ENCODE measurements around the gene SPRYD3. TPM values are rescaled to one million over a fixed set of nuclear protein-coding genes. Genes with fewer than 3 reads are reported as not detected.

Gene SPRYD3
- total and polyA plus RNA-seq, 7 experiments from 2014 or later = 33.0 to 57.6 (median 46.8) TPM

DNA sequence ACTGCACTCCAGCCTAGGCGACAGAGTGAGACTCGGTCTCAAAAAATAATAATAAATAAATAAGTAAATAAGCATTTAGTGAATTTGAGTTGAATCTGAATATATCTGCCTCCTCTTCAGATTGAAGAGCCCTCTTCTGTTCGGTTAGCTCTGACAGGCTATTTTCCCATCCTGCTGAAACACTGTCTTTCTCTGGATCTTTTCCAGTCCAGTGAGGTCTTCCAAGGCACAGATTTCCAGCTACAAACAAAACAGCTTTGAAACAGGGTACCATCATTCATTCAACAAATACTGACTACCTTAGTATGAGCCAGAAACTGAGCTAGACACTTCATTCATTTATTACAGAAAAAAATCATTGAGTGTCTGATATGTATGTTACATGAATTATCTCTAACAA, 7.2 kb upstream of the SPRYD3 start:
- Mint-ChIP-seq H3K27ac (no peak overlapping the region), H3K36me3 (no peaks in the 10 kb centered on the region), H3K27me3 (peaks cover 0 to 36% (median 0%) of the 10 kb centered on the region in 5 donors), H3K4me3 (no peak overlapping the region), H3K4me1 (peaks cover 0 to 5% (median 0%) of the 10 kb centered on the region in 7 donors), H3K9me3 (no peaks in the 10 kb centered on the region)
- DNase-seq (no peak), ATAC-seq (no peak)
- intact Hi-C loops (cut with micrococcal nuclease) = no loop called here
- H3K4me1 ChIP-seq (ENCODE audit: control insufficient read depth in 2 of 2, insufficient read depth in 2 of 2, low read length in 2 of 2) = no peaks in the 10 kb centered on the region
- ChIA-PET POLR2A (interaction anchor here (0.6 to 1.5 kb wide), 2 partner anchors 11 to 195 kb away, joined by 3 read pairs; no protein-coding TSS in a partner anchor), CTCF (interaction anchor here (0.8 to 2.0 kb wide), 2 partner anchors 11 to 19 kb away, joined by 3 to 5 read pairs; partner anchors contain the start of gene IGFBP6)
- H3K27ac ChIP-seq (ENCODE audit: low read depth, low read length) = no peak overlapping the region
- no peaks in the 10 kb centered on the region for H3K9me3 ChIP-seq (ENCODE audit: control insufficient read depth in 2 of 3, low read length in 3 of 3)
- H3K4me3 ChIP-seq (ENCODE audit: low read length) = no peak overlapping the region
- H3K27me3 ChIP-seq (ENCODE audit: control insufficient read depth in 2 of 2, insufficient read depth in 2 of 2, low read length in 2 of 2) = no peaks in the 10 kb centered on the region
- H3K36me3 ChIP-seq (ENCODE audit: control insufficient read depth in 2 of 3, insufficient read depth in 3 of 3, low read length in 3 of 3) = no peaks in the 10 kb centered on the region

DNA sequence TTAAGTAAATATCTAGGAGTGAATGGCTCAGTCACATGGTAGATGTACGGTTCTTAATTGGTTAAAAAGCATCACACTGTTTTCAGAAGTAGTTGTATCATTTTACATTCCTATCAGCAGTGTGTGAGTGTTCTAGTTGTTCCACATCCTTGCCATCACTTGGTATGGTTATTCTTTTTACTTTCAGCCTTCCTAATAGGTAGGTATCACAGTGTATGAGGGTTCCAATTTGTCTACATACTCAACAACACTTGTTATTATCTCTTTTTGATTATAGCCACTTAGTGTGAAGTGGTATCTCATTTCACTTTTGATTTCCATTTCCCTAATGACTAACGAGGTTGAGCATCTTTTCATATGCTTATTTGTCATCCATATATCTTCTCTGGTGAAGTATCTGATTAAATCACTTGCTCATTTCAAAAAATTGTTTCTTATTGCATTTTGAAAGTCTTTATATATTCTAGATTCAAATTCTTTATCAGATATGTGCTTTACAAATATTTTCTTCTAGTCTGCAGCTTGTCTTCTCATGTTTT, 3.5 kb upstream of the SPRYD3 start:
- Mint-ChIP-seq H3K36me3 (no peaks in the 10 kb centered on the region), H3K4me1 (peaks cover 11 to 29% (median 22%) of the 10 kb centered on the region in 7 donors), H3K27me3 (peaks cover 0 to 16% (median 0%) of the 10 kb centered on the region in 5 donors), H3K9me3 (no peaks in the 10 kb centered on the region), H3K27ac (no peak overlapping the region), H3K4me3 (no peak overlapping the region)
- Histone ChIP-seq H3K27me3 (ENCODE audit: control insufficient read depth in 2 of 2, insufficient read depth in 2 of 2, low read length in 2 of 2) (no peaks in the 10 kb centered on the region), H3K4me1 (ENCODE audit: control insufficient read depth in 2 of 2, insufficient read depth in 2 of 2, low read length in 2 of 2) (peaks cover 6 to 8% of the 10 kb centered on the region in 2 donors), H3K4me3 (ENCODE audit: low read length) (no peak overlapping the region), H3K27ac (ENCODE audit: low read depth, low read length) (no peak overlapping the region), H3K9me3 (ENCODE audit: control insufficient read depth in 2 of 3, low read length in 3 of 3) (no peaks in the 10 kb centered on the region), H3K36me3 (ENCODE audit: control insufficient read depth in 2 of 3, insufficient read depth in 3 of 3, low read length in 3 of 3) (peaks cover 0 to 3% (median 0%) of the 10 kb centered on the region in 3 experiments)
- CTCF ChIA-PET = interaction anchor here (2.0 kb wide), 1 partner anchor 15 kb away, joined by 5 read pairs; no protein-coding TSS in a partner anchor
- DNase-seq (no peak), ATAC-seq (no peak)
- intact Hi-C loops (cut with micrococcal nuclease) = no loop called here
- POLR2A ChIA-PET = interaction anchor here (0.9 kb wide), 1 partner anchor 15 kb away, joined by 3 read pairs; no protein-coding TSS in a partner anchor

DNA sequence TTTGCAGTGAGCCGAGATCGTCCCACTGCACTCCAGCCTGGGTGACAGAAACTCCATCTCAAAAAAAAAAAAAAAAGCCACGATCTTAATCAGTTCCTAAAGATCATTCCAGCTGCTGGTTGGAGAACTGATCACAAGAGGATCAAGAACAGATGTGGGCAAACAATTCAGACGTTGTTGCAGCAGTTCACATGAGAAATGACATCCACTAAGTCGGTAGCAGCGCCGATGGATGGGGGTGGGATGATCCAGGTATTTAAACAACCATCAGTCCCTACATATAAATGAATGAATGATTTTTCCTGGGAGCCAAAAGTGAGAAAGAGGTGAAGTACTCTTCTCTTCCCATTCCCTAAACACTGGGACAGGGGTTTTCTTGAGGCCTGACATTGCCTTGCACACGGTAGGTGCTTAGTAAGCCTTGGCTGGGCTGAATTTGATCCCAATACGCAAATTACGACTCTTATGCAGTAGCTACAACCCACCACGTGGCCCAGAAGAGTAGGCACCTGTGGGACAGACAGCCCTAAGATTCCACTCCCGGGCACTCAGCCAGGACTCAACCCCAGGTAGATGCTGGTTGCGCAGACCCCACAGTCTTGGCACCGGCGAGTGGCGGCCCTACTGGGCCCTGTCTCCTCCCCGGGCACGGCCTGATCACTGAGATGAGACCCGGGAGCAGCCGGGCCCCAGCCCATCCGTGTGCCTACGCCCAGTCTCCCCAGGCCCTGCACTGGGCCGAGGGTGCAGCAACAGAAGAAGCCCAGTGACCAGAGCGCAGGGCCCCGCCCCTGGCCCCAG, 565 bp downstream of the SPRYD3 start:
- H3K9me3 Mint-ChIP-seq = no peaks in the 10 kb centered on the region
- peak in 5 of 9 donors; percentile 59 to 68 (median 63) for DNase-seq
- ChIA-PET CTCF (interaction anchor here (0.6 to 4.9 kb wide), 8 partner anchors 12 to 1122 kb away, joined by 3 to 38 read pairs (median 4); partner anchors contain the start of gene IGFBP6), POLR2A (interaction anchor here (0.6 to 4.2 kb wide), 22 partner anchors 8 to 422 kb away, joined by 3 to 35 read pairs (median 6); partner anchors contain the start of genes AAAS, CSAD, EIF4B and IGFBP6)
- H3K27ac ChIP-seq (ENCODE audit: low read depth, low read length) = peak overlapping the region; percentile 93
- peak overlapping the region; percentile 95 for H3K4me3 ChIP-seq (ENCODE audit: low read length)
- peak overlapping the region; percentile 95 to 98 (median 96) for H3K27ac Mint-ChIP-seq
- peak; percentile 33 for ATAC-seq
- H3K9me3 ChIP-seq (ENCODE audit: control insufficient read depth in 2 of 3, low read length in 3 of 3) = no peaks in the 10 kb centered on the region
- peaks cover 0 to 23% (median 12%) of the 10 kb centered on the region in 5 donors for H3K36me3 Mint-ChIP-seq
- peaks cover 10 to 14% of the 10 kb centered on the region in 2 donors for H3K4me1 ChIP-seq (ENCODE audit: control insufficient read depth in 2 of 2, insufficient read depth in 2 of 2, low read length in 2 of 2)
- H3K27me3 Mint-ChIP-seq = peaks cover 0 to 3% (median 0%) of the 10 kb centered on the region in 5 donors
- intact Hi-C loops (cut with micrococcal nuclease) = loop anchor here (1.0 to 2.0 kb wide), 8 partner anchors 12 to 374 kb away; partner anchors contain the start of genes CSAD (in 2 of the 2), EIF4B (in 2 of the 2), ZNF740 (in 2 of the 2) and ESPL1 (in 1 of the 2)
- H3K36me3 ChIP-seq (ENCODE audit: control insufficient read depth in 2 of 3, insufficient read depth in 3 of 3, low read length in 3 of 3) = peaks cover 0 to 42% (median 7%) of the 10 kb centered on the region in 3 experiments
- H3K4me1 Mint-ChIP-seq = peaks cover 26 to 61% (median 47%) of the 10 kb centered on the region in 7 donors
- H3K4me3 Mint-ChIP-seq = peak overlapping the region; percentile 90 to 98 (median 92)
- no peaks in the 10 kb centered on the region for H3K27me3 ChIP-seq (ENCODE audit: control insufficient read depth in 2 of 2, insufficient read depth in 2 of 2, low read length in 2 of 2)

DNA sequence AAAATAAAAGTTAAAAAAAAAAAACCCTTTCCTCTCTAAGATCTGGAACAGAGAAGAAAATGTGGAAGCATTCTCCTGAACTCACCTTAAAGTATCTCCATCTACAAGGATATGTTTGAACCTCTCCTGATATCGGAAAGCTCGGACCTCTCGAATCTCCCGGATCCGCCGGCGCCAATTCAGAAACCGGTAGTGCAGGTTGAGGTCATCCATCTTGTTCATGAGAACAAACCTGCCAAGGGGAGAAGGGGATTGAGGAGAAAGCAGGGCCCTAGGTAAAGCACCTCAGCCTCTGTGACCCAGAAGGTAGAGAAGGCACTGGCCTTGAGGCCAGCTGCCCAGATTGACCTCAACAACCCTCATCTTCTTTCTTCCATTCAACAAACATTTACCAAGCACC, 2.2 kb downstream of the SPRYD3 start:
- Histone ChIP-seq H3K27me3 (ENCODE audit: control insufficient read depth in 2 of 2, insufficient read depth in 2 of 2, low read length in 2 of 2) (no peaks in the 10 kb centered on the region), H3K4me1 (ENCODE audit: control insufficient read depth in 2 of 2, insufficient read depth in 2 of 2, low read length in 2 of 2) (peaks cover 10 to 14% of the 10 kb centered on the region in 2 donors), H3K36me3 (ENCODE audit: control insufficient read depth in 2 of 3, insufficient read depth in 3 of 3, low read length in 3 of 3) (peaks cover 0 to 52% (median 7%) of the 10 kb centered on the region in 3 experiments), H3K4me3 (ENCODE audit: low read length) (no peak overlapping the region), H3K9me3 (ENCODE audit: control insufficient read depth in 2 of 3, low read length in 3 of 3) (no peaks in the 10 kb centered on the region), H3K27ac (ENCODE audit: low read depth, low read length) (no peak overlapping the region)
- Mint-ChIP-seq H3K27ac (peak overlapping the region in 4 of 9 donors; percentile 28 to 87 (median 49)), H3K9me3 (no peaks in the 10 kb centered on the region), H3K4me1 (peaks cover 28 to 65% (median 53%) of the 10 kb centered on the region in 7 donors), H3K36me3 (peaks cover 0 to 27% (median 21%) of the 10 kb centered on the region in 5 donors), H3K4me3 (peak overlapping the region; percentile 48 to 97 (median 91)), H3K27me3 (peaks cover 0 to 3% (median 0%) of the 10 kb centered on the region in 5 donors)
- intact Hi-C loops (cut with micrococcal nuclease) = no loop called here
- ATAC-seq (no peak), DNase-seq (no peak)
- CTCF ChIA-PET = interaction anchor here (1.0 to 4.9 kb wide), 2 partner anchors 11 to 22 kb away, joined by 4 to 38 read pairs; partner anchors contain the start of gene IGFBP6
- POLR2A ChIA-PET = interaction anchor here (0.6 to 4.2 kb wide), 3 partner anchors 25 to 126 kb away, joined by 3 to 25 read pairs (median 24); partner anchors contain the start of gene SOAT2

DNA sequence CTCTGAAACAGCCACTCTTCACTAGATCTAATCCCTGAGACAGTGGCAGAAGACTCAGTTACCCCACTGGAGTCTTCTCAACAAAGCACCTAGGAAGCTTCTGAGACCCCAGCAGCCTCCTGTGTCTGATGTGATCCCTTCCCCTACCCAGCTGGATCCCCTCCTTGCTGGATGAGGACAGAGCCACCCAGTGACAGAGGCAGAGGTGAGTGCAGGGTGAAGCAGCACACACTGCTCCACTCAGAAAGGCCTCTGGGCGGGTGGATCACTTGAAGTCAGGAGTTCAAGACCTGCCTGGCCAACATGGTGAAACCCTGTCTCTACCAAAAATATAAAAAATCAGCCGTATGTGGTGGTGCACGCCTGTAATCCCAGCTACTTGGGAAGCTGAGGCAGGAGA, 2.7 kb downstream of the SPRYD3 start:
- peak overlapping the region in 2 of 10 donors; percentile 90 to 97 for H3K4me3 Mint-ChIP-seq
- H3K4me1 Mint-ChIP-seq = peaks cover 33 to 68% (median 56%) of the 10 kb centered on the region in 7 donors

GRCh38 chr12:53074999-53075370, 4.2 kb downstream of the SPRYD3 start:
- ATAC-seq = no peak
- H3K9me3 ChIP-seq (ENCODE audit: control insufficient read depth in 2 of 3, low read length in 3 of 3) = no peaks in the 10 kb centered on the region
- H3K27ac ChIP-seq (ENCODE audit: low read depth, low read length) = no peak overlapping the region
- peaks cover 31 to 60% (median 53%) of the 10 kb centered on the region in 7 donors for H3K4me1 Mint-ChIP-seq
- ChIA-PET POLR2A (interaction anchor here (1.6 kb wide), 1 partner anchor 11 kb away, joined by 3 read pairs; no protein-coding TSS in a partner anchor), CTCF (interaction anchor here (1.9 kb wide), 1 partner anchor 9 kb away, joined by 14 read pairs; no protein-coding TSS in a partner anchor)
- DNase-seq = no peak
- peaks cover 0 to 41% (median 21%) of the 10 kb centered on the region in 5 donors for H3K36me3 Mint-ChIP-seq
- H3K4me3 Mint-ChIP-seq = no peak overlapping the region
- H3K27me3 Mint-ChIP-seq = no peaks in the 10 kb centered on the region
- H3K4me1 ChIP-seq (ENCODE audit: control insufficient read depth in 2 of 2, insufficient read depth in 2 of 2, low read length in 2 of 2) = peaks cover 10 to 14% of the 10 kb centered on the region in 2 donors
- H3K9me3 Mint-ChIP-seq = no peaks in the 10 kb centered on the region
- intact Hi-C loops (cut with micrococcal nuclease) = no loop called here
- H3K36me3 ChIP-seq (ENCODE audit: control insufficient read depth in 2 of 3, insufficient read depth in 3 of 3, low read length in 3 of 3) = peaks cover 0 to 70% (median 13%) of the 10 kb centered on the region in 3 experiments
- no peaks in the 10 kb centered on the region for H3K27me3 ChIP-seq (ENCODE audit: control insufficient read depth in 2 of 2, insufficient read depth in 2 of 2, low read length in 2 of 2)
- H3K4me3 ChIP-seq (ENCODE audit: low read length) = no peak overlapping the region
- H3K27ac Mint-ChIP-seq = no peak overlapping the region

More for the DNA sequence above, 2.7 kb downstream of the SPRYD3 start:
- Histone ChIP-seq H3K36me3 (ENCODE audit: control insufficient read depth in 2 of 3, insufficient read depth in 3 of 3, low read length in 3 of 3) (peaks cover 0 to 56% (median 7%) of the 10 kb centered on the region in 3 experiments), H3K27me3 (ENCODE audit: control insufficient read depth in 2 of 2, insufficient read depth in 2 of 2, low read length in 2 of 2) (no peaks in the 10 kb centered on the region), H3K9me3 (ENCODE audit: control insufficient read depth in 2 of 3, low read length in 3 of 3) (no peaks in the 10 kb centered on the region), H3K4me3 (ENCODE audit: low read length) (no peak overlapping the region), H3K27ac (ENCODE audit: low read depth, low read length) (no peak overlapping the region), H3K4me1 (ENCODE audit: control insufficient read depth in 2 of 2, insufficient read depth in 2 of 2, low read length in 2 of 2) (peaks cover 10 to 14% of the 10 kb centered on the region in 2 donors)
- DNase-seq = no peak
- peaks cover 0 to 3% (median 0%) of the 10 kb centered on the region in 5 donors for H3K27me3 Mint-ChIP-seq
- POLR2A ChIA-PET = interaction anchor here (0.8 to 1.6 kb wide), 3 partner anchors 9 to 15 kb away, joined by 3 read pairs; no protein-coding TSS in a partner anchor
- H3K27ac Mint-ChIP-seq = peak overlapping the region in 2 of 9 donors; percentile 28 to 51
- no peak for ATAC-seq
- no peaks in the 10 kb centered on the region for H3K9me3 Mint-ChIP-seq
- CTCF ChIA-PET = interaction anchor here (0.7 to 4.9 kb wide), 4 partner anchors 10 to 96 kb away, joined by 4 to 38 read pairs (median 9); partner anchors contain the start of gene IGFBP6
- intact Hi-C loops (cut with micrococcal nuclease) = no loop called here
- peaks cover 0 to 31% (median 21%) of the 10 kb centered on the region in 5 donors for H3K36me3 Mint-ChIP-seq

Data from naive thymus-derived CD4-positive, alpha-beta T cell (primary cell).